Measurements from ENCODE around the gene BRCC3. TPM values are rescaled to one million over a fixed set of nuclear protein-coding genes. Genes with fewer than 3 reads are reported as not detected.

The BRCC3 gene
- total RNA-seq, 1 donor = 10.1 TPM

DNA sequence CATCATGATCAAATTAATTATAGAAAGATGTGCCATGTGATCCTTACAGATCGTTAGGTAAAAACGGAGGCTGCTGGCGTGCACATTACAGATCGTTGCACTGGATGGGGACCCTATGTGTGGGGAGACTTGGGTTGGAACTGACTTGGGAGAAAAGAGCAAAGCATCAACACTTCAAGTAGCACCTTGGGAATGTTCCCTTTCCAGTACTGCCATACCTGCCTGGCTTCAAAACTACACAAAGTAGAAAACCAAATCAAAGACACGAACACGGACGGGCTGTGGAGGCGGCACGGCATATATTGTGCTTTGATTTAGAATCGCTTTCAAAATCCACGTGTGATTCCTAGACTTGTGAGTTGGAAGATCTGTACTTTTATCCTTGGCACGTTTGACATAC is 1.3 kb upstream of the BRCC3 start:
- Histone ChIP-seq H3K4me3 (ENCODE audit: insufficient read depth, low read length) (peak overlapping the region; percentile 73), H3K27ac (ENCODE audit: low read depth, low read length) (peak overlapping the region; percentile 73), H4K20me1 (ENCODE audit: insufficient read depth, low read length) (no peaks in the 10 kb centered on the region), H3K27me3 (ENCODE audit: insufficient read depth, low read length) (no peaks in the 10 kb centered on the region), H3K79me2 (ENCODE audit: insufficient read depth, low read length) (peaks cover 43% of the 10 kb centered on the region), H3K9me3 (ENCODE audit: low read depth, low read length) (no peaks in the 10 kb centered on the region), H3K4me2 (ENCODE audit: insufficient read depth, low read length) (peak overlapping the region; percentile 87), H3K36me3 (ENCODE audit: insufficient read depth, low read length) (peaks cover 6% of the 10 kb centered on the region), H2AFZ (ENCODE audit: low read length) (peak overlapping the region; percentile 48), H3K4me1 (ENCODE audit: insufficient read depth, low read length) (peaks cover 23% of the 10 kb centered on the region)
- no peak for DNase-seq (ENCODE audit: insufficient read length, low spot score, missing footprints)
- TF ChIP-seq, protein P1, sequence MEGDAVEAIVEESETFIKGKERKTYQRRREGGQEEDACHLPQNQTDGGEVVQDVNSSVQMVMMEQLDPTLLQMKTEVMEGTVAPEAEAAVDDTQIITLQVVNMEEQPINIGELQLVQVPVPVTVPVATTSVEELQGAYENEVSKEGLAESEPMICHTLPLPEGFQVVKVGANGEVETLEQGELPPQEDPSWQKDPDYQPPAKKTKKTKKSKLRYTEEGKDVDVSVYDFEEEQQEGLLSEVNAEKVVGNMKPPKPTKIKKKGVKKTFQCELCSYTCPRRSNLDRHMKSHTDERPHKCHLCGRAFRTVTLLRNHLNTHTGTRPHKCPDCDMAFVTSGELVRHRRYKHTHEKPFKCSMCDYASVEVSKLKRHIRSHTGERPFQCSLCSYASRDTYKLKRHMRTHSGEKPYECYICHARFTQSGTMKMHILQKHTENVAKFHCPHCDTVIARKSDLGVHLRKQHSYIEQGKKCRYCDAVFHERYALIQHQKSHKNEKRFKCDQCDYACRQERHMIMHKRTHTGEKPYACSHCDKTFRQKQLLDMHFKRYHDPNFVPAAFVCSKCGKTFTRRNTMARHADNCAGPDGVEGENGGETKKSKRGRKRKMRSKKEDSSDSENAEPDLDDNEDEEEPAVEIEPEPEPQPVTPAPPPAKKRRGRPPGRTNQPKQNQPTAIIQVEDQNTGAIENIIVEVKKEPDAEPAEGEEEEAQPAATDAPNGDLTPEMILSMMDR (IDR thresholded peaks at IDR 0.05; ENCODE audit: extremely low read depth, low read depth, low read length) = no peak

GRCh38 chrX:155070663-155070974 is 689 bp upstream of the BRCC3 start:
- H3K4me2 ChIP-seq (ENCODE audit: insufficient read depth, low read length) = peak overlapping the region; percentile 87
- peak overlapping the region; percentile 73 for H3K4me3 ChIP-seq (ENCODE audit: insufficient read depth, low read length)
- H3K27me3 ChIP-seq (ENCODE audit: insufficient read depth, low read length) = no peaks in the 10 kb centered on the region
- no peaks in the 10 kb centered on the region for H3K9me3 ChIP-seq (ENCODE audit: low read depth, low read length)
- H3K36me3 ChIP-seq (ENCODE audit: insufficient read depth, low read length) = peaks cover 9% of the 10 kb centered on the region
- H2AFZ ChIP-seq (ENCODE audit: low read length) = peak overlapping the region; percentile 48
- DNase-seq (ENCODE audit: insufficient read length, low spot score, missing footprints) = no peak
- H3K79me2 ChIP-seq (ENCODE audit: insufficient read depth, low read length) = peaks cover 43% of the 10 kb centered on the region
- TF ChIP-seq, protein P1 (IDR thresholded peaks at IDR 0.05; ENCODE audit: extremely low read depth, low read depth, low read length) = no peak
- H3K27ac ChIP-seq (ENCODE audit: low read depth, low read length) = peak overlapping the region; percentile 73
- H4K20me1 ChIP-seq (ENCODE audit: insufficient read depth, low read length) = no peaks in the 10 kb centered on the region
- H3K4me1 ChIP-seq (ENCODE audit: insufficient read depth, low read length) = peaks cover 18% of the 10 kb centered on the region

DNA sequence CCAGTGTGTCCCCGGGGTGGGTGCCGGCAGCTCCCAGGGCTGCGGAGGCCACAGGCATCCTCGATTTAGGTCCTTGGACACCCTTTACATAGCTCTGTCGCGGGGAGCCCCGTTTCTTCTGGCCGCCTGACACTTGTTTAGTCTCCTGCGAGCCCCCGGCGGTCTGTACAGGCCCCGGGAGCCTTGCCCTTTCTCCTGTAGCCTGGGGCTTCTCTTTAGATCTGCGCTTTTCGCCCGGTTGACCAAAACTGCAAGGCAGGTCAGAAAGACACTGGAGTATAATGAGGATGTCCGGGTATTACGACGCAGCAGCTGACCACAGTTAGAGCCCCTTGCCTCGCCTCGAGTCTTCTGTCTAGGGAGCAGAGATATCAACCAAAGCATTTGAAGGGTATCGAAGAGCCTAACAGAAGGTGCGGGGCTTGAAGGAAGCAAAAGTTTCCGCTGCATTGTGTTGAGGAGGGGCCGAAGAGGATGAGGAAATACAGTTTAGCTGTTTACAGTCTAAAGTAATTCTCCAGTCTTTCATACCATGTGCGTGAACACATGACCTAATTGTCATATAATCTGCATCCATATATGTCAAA is 479 bp downstream of the BRCC3 start:
- DNase-seq (ENCODE audit: insufficient read length, low spot score, missing footprints) = no peak
- peaks cover 17% of the 10 kb centered on the region for H3K4me1 ChIP-seq (ENCODE audit: insufficient read depth, low read length)
- no peaks in the 10 kb centered on the region for H3K27me3 ChIP-seq (ENCODE audit: insufficient read depth, low read length)
- H3K36me3 ChIP-seq (ENCODE audit: insufficient read depth, low read length) = peaks cover 9% of the 10 kb centered on the region
- H3K79me2 ChIP-seq (ENCODE audit: insufficient read depth, low read length) = peaks cover 32% of the 10 kb centered on the region
- peak overlapping the region; percentile 90 for H2AFZ ChIP-seq (ENCODE audit: low read length)
- H3K27ac ChIP-seq (ENCODE audit: low read depth, low read length) = peak overlapping the region; percentile 55
- H3K4me2 ChIP-seq (ENCODE audit: insufficient read depth, low read length) = peak overlapping the region; percentile 82
- TF ChIP-seq, protein P1 (IDR thresholded peaks at IDR 0.05; ENCODE audit: extremely low read depth, low read depth, low read length) = no peak
- H4K20me1 ChIP-seq (ENCODE audit: insufficient read depth, low read length) = no peaks in the 10 kb centered on the region
- H3K9me3 ChIP-seq (ENCODE audit: low read depth, low read length) = no peaks in the 10 kb centered on the region
- H3K4me3 ChIP-seq (ENCODE audit: insufficient read depth, low read length) = peak overlapping the region; percentile 81

GRCh38 chrX:155086202-155086840 is 15.0 kb downstream of the BRCC3 start:
- no peak overlapping the region for H3K4me3 ChIP-seq (ENCODE audit: insufficient read depth, low read length)
- H4K20me1 ChIP-seq (ENCODE audit: insufficient read depth, low read length) = no peaks in the 10 kb centered on the region
- H3K27ac ChIP-seq (ENCODE audit: low read depth, low read length) = no peak overlapping the region
- no peak overlapping the region for H2AFZ ChIP-seq (ENCODE audit: low read length)
- no peak overlapping the region for H3K4me2 ChIP-seq (ENCODE audit: insufficient read depth, low read length)
- no peak for DNase-seq (ENCODE audit: insufficient read length, low spot score, missing footprints)
- H3K9me3 ChIP-seq (ENCODE audit: low read depth, low read length) = no peaks in the 10 kb centered on the region
- TF ChIP-seq, protein P1 (IDR thresholded peaks at IDR 0.05; ENCODE audit: extremely low read depth, low read depth, low read length) = peak; percentile 52
- H3K36me3 ChIP-seq (ENCODE audit: insufficient read depth, low read length) = peaks cover 9% of the 10 kb centered on the region
- H3K79me2 ChIP-seq (ENCODE audit: insufficient read depth, low read length) = no peaks in the 10 kb centered on the region
- H3K4me1 ChIP-seq (ENCODE audit: insufficient read depth, low read length) = no peaks in the 10 kb centered on the region
- no peaks in the 10 kb centered on the region for H3K27me3 ChIP-seq (ENCODE audit: insufficient read depth, low read length)

Measured in osteoblast (primary cell).